NK-92 (cell line): ENCODE data around the gene NR2C2.

Experiments used
- DNase-seq: peaks from one replicate; lab custom pipeline; 2025; ENCODE audit not compliant: unreplicated experiment; lab: John Stamatoyannopoulos, UW

NR2C2 gene

GRCh38 chr3:15056676-15057404, 109.5 kb downstream of the NR2C2 start:
- no peak for DNase-seq

- no peak for DNase-seq
Measured at GRCh38 chr3:15060029-15060428, 112.6 kb downstream of the NR2C2 start.

GRCh38 chr3:15063238-15063637, 115.9 kb downstream of the NR2C2 start:
- DNase-seq = no peak

- DNase-seq = no peak
Measured at GRCh38 chr3:15063656-15064286, 116.4 kb downstream of the NR2C2 start.

- no peak for DNase-seq
Measured at GRCh38 chr3:15064299-15064834, 117.0 kb downstream of the NR2C2 start.

- peak; percentile 32 for DNase-seq
Measured at GRCh38 chr3:15064835-15065549, 117.6 kb downstream of the NR2C2 start, which contains the start of gene MRPS25. Gene MRPS25, minus strand, starts transcription at chr3:15065315. Its CDS starts 121 bp downstream, at chr3:15065194.

GRCh38 chr3:15065550-15066007, 118.2 kb downstream of the NR2C2 start:
- DNase-seq = no peak

GRCh38 chr3:15066467-15066866, 119.1 kb downstream of the NR2C2 start:
- DNase-seq = no peak

- no peak for DNase-seq
Measured at GRCh38 chr3:15069441-15069840, 122.1 kb downstream of the NR2C2 start.

GRCh38 chr3:15071699-15072098, 124.3 kb downstream of the NR2C2 start:
- DNase-seq = no peak

GRCh38 chr3:15074500-15074899, 127.1 kb downstream of the NR2C2 start:
- DNase-seq = no peak

- DNase-seq = no peak
Measured at GRCh38 chr3:15079091-15079490, 131.7 kb downstream of the NR2C2 start.

GRCh38 chr3:15081960-15082664, 134.7 kb downstream of the NR2C2 start:
- DNase-seq = no peak

GRCh38 chr3:15083252-15083651, 135.9 kb downstream of the NR2C2 start:
- no peak for DNase-seq

- no peak for DNase-seq
Measured at GRCh38 chr3:15086263-15086662, 138.9 kb downstream of the NR2C2 start.

- DNase-seq = no peak
Measured at GRCh38 chr3:15086699-15087098, 139.3 kb downstream of the NR2C2 start.

GRCh38 chr3:15089201-15089600, 141.8 kb downstream of the NR2C2 start:
- DNase-seq = no peak

- no peak for DNase-seq
Measured at GRCh38 chr3:15091575-15091974, 144.2 kb downstream of the NR2C2 start.

- no peak for DNase-seq
Measured at GRCh38 chr3:15092686-15093085, 145.3 kb downstream of the NR2C2 start.

GRCh38 chr3:15094187-15094875, 146.9 kb downstream of the NR2C2 start:
- no peak for DNase-seq
